Pancreas (tissue), 10 donors: ENCODE data around the gene PRR5L. TPM values are rescaled to one million over a fixed set of nuclear protein-coding genes. Genes with fewer than 3 reads are reported as not detected.

Experiments used
- ATAC-seq, 4 donors: fragments of 200-7000 bp; cut with Tn5 transposase; one replicate each; pipeline versions ENCODE4 v1.8.0 to v1.9.1; 2020; ENCODE audit warnings: mild to moderate bottlenecking in 4 of 4, moderate library complexity in 4 of 4
- DNase-seq, 6 donors: peaks; one replicate each; pipeline ENCODE4 v3.0.0-alpha.2; 2020
- FAIRE-seq: peaks from 2 replicates; lab custom pipeline; 2012; peaks lifted over from hg19 to GRCh38; lab: Jason Lieb, UNC
- H3K27ac ChIP-seq, 4 donors: fragments of 200-600 bp; sonication (generic); 1 replicate in 3 of 4; 2 replicates in 1 of 4; pipeline versions ENCODE4 v1.5.0 to v1.8.0; 2020
- H3K27me3 ChIP-seq, 4 donors: fragments of 200-600 bp; one replicate each; pipeline ENCODE4 v1.8.0; 2021
- H3K36me3 ChIP-seq, 3 donors: fragments of 200-600 bp; sonication (generic) in 1 of 3; one replicate each; pipeline versions ENCODE4 v1.5.0 to v1.8.0; 2020 to 2021
- H3K4me1 ChIP-seq, 3 donors: fragments of 200-600 bp; one replicate each; pipeline ENCODE4 v1.8.0; 2021
- H3K4me3 ChIP-seq, 4 donors: fragments of 200-600 bp; sonication (generic) in 2 of 4; one replicate each; pipeline versions ENCODE4 v1.5.0 to v1.8.0; 2020 to 2021
- H3K9me3 ChIP-seq, 4 donors: fragments of 200-600 bp; one replicate each; pipeline ENCODE4 v1.8.0; 2021
- WGBS, 2 donors: extraction: QIAGEN DNeasy Blood & Tissue Kit; methylation state at CpG; one replicate each; pipeline ENCODE4 v1.1.7; 2013; 5-methylcytosine and 5-hydroxymethylcytosine counted together
- intact Hi-C, 3 donors: fragments of 100-400 bp; cut with DNase I; formaldehyde crosslinking; loops; one replicate each; pipeline versions ENCODE4 v1.11.1 to v1.14.2; 2022
- polyA plus RNA-seq, 2 donors: library from polyadenylated mRNA; stranded (reverse); fragments of 200-250 nt; gene quantifications; one replicate each; pipeline ENCODE4 v1.2.3, GENCODE V29; 2013
- total RNA-seq, 6 donors: library from RNA; stranded (reverse); fragmentation: NEBNext Ultra II Directional in 4 of 6; extraction: Animal tissue kit (Norgen Biotek cat#: 25700) in 4 of 6; gene quantifications; one replicate each; pipeline versions ENCODE4 v1.2.1 to v1.2.4, GENCODE V29; 2021 to 2023
- TF ChIP-seq, protein P1 (sequence below), 4 donors: fragments of 200-600 bp; sonication (generic) in 3 of 4; IDR thresholded peaks; one replicate each; pipeline versions ENCODE4 v1.5.0 to v1.8.0; 2021; ENCODE audit warnings: antibody characterized with exemption in 4 of 4
- donor health status: healthy with polysubstance abuse.
- donor health status: DM: no; HTN: no; CAD: no; lungs with moderate emphysema.
- donor health status: DM: no; HTN: no; CAD: no.
- donor health status: control.
- donor health status: control.
- donor health status: Bipolar disorder and iron deficiency.
- donor health status: DM: yes; HTN: yes; CAD: no.
- donor health status: DM: no; HTN: no; CAD: no.
- donor health status: DM: no; HTN: no; CAD: no.
- donor health status: DM: yes; HTN: yes; CAD: no.

The PRR5L gene
- total and polyA plus RNA-seq, 8 donors = 1.3 to 9.0 (median 2.2) TPM

DNA sequence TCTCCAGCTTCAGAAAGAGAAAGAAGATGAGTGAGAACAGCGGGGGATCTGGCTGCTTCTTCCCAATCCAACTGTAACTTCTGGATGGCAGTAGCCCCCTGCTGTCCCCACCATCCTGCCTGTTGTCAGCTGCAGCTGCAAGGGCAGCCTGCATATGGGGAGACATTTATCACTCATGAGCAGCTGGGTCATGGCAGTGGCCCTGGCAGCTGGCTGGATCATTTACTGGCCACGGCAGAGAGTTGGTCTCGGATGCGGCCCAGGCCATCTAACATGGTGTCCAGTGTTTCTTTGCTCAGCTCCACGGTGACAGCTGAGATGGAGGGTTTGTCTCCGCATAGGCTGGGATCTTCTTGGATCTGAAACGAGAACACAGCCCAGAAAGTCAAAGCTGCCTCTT is 21.7 kb upstream of the PRR5L start:
- H3K36me3 ChIP-seq = peaks cover 0 to 38% (median 20%) of the 10 kb centered on the region in 3 donors
- intact Hi-C loops = no loop called here
- FAIRE-seq = no peak

GRCh38 chr11:36278531-36279282 is 17.4 kb upstream of the PRR5L start:
- no peak for FAIRE-seq
- no peaks in the 10 kb centered on the region for H3K9me3 ChIP-seq
- 77 to 85% methylated on average over 13 of the region's 13 CpGs for WGBS, 2 donors
- H3K36me3 ChIP-seq = peaks cover 0 to 41% (median 12%) of the 10 kb centered on the region in 3 donors
- no peak overlapping the region for H3K4me3 ChIP-seq
- ATAC-seq = peak in 3 of 4 donors; percentile 35 to 83 (median 77)
- H3K27me3 ChIP-seq = no peaks in the 10 kb centered on the region
- TF ChIP-seq, protein P1, sequence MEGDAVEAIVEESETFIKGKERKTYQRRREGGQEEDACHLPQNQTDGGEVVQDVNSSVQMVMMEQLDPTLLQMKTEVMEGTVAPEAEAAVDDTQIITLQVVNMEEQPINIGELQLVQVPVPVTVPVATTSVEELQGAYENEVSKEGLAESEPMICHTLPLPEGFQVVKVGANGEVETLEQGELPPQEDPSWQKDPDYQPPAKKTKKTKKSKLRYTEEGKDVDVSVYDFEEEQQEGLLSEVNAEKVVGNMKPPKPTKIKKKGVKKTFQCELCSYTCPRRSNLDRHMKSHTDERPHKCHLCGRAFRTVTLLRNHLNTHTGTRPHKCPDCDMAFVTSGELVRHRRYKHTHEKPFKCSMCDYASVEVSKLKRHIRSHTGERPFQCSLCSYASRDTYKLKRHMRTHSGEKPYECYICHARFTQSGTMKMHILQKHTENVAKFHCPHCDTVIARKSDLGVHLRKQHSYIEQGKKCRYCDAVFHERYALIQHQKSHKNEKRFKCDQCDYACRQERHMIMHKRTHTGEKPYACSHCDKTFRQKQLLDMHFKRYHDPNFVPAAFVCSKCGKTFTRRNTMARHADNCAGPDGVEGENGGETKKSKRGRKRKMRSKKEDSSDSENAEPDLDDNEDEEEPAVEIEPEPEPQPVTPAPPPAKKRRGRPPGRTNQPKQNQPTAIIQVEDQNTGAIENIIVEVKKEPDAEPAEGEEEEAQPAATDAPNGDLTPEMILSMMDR (IDR thresholded peaks at IDR 0.05) = no peak
- no peaks in the 10 kb centered on the region for H3K4me1 ChIP-seq
- DNase-seq = no peak
- intact Hi-C loops = no loop called here
- no peak overlapping the region for H3K27ac ChIP-seq

More for the DNA sequence above, 21.7 kb upstream of the PRR5L start:
- no peak for ATAC-seq
- Histone ChIP-seq H3K4me1 (no peaks in the 10 kb centered on the region), H3K27me3 (no peaks in the 10 kb centered on the region), H3K27ac (no peak overlapping the region), H3K9me3 (no peaks in the 10 kb centered on the region), H3K4me3 (no peak overlapping the region)
- no peak for DNase-seq
- 91 to 93% methylated on average over 7 of the region's 7 CpGs for WGBS, 2 donors
- TF ChIP-seq, protein P1 (IDR thresholded peaks at IDR 0.05) = no peak

DNA sequence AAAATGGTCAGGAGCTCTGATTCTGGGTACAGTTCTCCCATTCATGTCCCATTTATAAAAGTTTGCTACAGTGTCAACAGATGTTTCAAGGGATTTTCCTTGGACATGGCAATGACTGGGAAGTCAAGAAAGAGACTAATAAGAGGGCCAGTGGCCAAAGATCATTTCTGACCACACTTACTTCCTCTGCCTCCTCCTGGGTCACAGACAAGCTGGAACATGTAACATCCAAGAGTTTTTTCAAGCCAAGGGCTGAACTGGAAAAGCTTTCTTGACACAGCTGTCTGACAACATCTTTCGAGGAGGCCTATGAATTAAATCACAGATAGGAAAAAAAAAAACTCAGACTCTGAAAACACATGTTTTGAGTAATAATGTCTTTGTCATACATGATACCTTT is 15.6 kb upstream of the PRR5L start:
- no peaks in the 10 kb centered on the region for H3K27me3 ChIP-seq
- intact Hi-C loops = no loop called here
- ATAC-seq = no peak
- WGBS, 2 donors = 63 to 83% methylated on average over 1 of the region's 1 CpG
- FAIRE-seq = no peak
- H3K36me3 ChIP-seq = peaks cover 0 to 27% (median 3%) of the 10 kb centered on the region in 3 donors
- TF ChIP-seq, protein P1 (IDR thresholded peaks at IDR 0.05) = no peak
- no peak overlapping the region for H3K27ac ChIP-seq
- DNase-seq = no peak
- H3K4me3 ChIP-seq = no peak overlapping the region
- H3K4me1 ChIP-seq = no peaks in the 10 kb centered on the region
- no peaks in the 10 kb centered on the region for H3K9me3 ChIP-seq

- Histone ChIP-seq H3K27me3 (no peaks in the 10 kb centered on the region), H3K36me3 (peaks cover 0 to 16% (median 0%) of the 10 kb centered on the region in 3 donors), H3K4me1 (no peaks in the 10 kb centered on the region), H3K9me3 (no peaks in the 10 kb centered on the region), H3K4me3 (no peak overlapping the region), H3K27ac (no peak overlapping the region)
- TF ChIP-seq, protein P1 (IDR thresholded peaks at IDR 0.05) = no peak
- no peak for ATAC-seq
- intact Hi-C loops = no loop called here
- DNase-seq = no peak
- 72 to 80% methylated on average over 4 of the region's 4 CpGs for WGBS, 2 donors
- FAIRE-seq = no peak
Observed at GRCh38 chr11:36281850-36282249, 14.2 kb upstream of the PRR5L start.

DNA sequence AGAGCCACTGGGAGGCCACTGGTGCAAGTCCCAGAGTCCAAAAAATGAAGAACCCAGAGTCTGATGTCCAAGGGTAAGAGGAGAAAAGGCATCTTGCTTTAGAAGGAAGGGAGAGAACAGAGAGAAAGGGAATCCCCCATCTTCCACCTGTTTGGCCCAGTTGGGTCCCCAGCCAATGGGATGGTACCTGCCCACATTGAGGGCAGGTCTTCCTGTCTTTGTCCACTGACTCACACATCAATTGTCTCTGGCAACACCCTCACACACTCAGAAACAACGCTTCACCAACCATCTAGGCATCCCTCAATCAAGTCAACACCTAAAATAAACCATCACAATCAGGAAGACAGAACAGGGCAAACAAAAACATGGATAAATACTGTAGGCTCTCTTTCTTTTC is 13.2 kb upstream of the PRR5L start:
- ATAC-seq (no peak), FAIRE-seq (no peak), DNase-seq (no peak)
- H3K9me3 ChIP-seq = no peaks in the 10 kb centered on the region
- H3K4me3 ChIP-seq = no peak overlapping the region
- WGBS, 2 donors = 91 to 93% methylated on average over 1 of the region's 1 CpG
- H3K27me3 ChIP-seq = no peaks in the 10 kb centered on the region
- TF ChIP-seq, protein P1 (IDR thresholded peaks at IDR 0.05) = no peak
- H3K4me1 ChIP-seq = no peaks in the 10 kb centered on the region
- peaks cover 0 to 16% (median 0%) of the 10 kb centered on the region in 3 donors for H3K36me3 ChIP-seq
- no peak overlapping the region for H3K27ac ChIP-seq
- intact Hi-C loops = no loop called here
